H1 (cell line): ENCODE results near the gene PRKAG1. TPM values are rescaled to one million over a fixed set of nuclear protein-coding genes. Genes with fewer than 3 reads are reported as not detected.

Experiments
- CTCF ChIA-PET: fragments of 300-600 bp; sonication (Branson Sonifier 250); formaldehyde crosslinking; loops from one replicate; lab custom pipeline; 2021; ENCODE audit not compliant: partially characterized antibody; lab: Charles Lee
- POLR2A ChIA-PET: fragments of 300-600 bp; sonication (Branson Sonifier 250); formaldehyde crosslinking; loops from one replicate; lab custom pipeline; 2021; ENCODE audit warnings: inconsistent platforms; ENCODE audit not compliant: partially characterized antibody; lab: Charles Lee
- DNase-seq, 2 experiments: peaks; one replicate each; pipeline versions ENCODE4 v3.0.0 to v3.0.0-alpha.2; 2010 to 2022; ENCODE audit warnings: low spot score in 2 of 2, low read depth in 1 of 2, mixed read lengths in 1 of 2
- FAIRE-seq: peaks from 2 replicates; lab custom pipeline; 2011; peaks lifted over from hg19 to GRCh38; lab: Jason Lieb, UNC
- H2AFZ ChIP-seq: 2 replicates; pipeline ENCODE4 v1.8.1; 2012; ENCODE audit warnings: low read length, inconsistent platforms
- H2AK5ac ChIP-seq: 2 replicates; pipeline ENCODE4 v1.6.1; 2013; ENCODE audit warnings: low read depth, low read length
- H2BK120ac ChIP-seq: replicated peaks from 2 replicates; pipeline ENCODE3; 2013; ENCODE audit warnings: low read depth, low read length, inconsistent platforms
- H2BK12ac ChIP-seq: 2 replicates; pipeline ENCODE4 v1.6.1; 2013; ENCODE audit warnings: low read depth, low read length
- H2BK15ac ChIP-seq: 2 replicates; pipeline ENCODE4 v1.6.1; 2013; ENCODE audit warnings: low read length
- H2BK20ac ChIP-seq: 2 replicates; pipeline ENCODE4 v1.6.1; 2013; ENCODE audit warnings: low read length
- H2BK5ac ChIP-seq: 2 replicates; pipeline ENCODE4 v1.6.1; 2013; ENCODE audit warnings: low read depth, low read length
- H3K14ac ChIP-seq: 2 replicates; pipeline ENCODE4 v1.6.1; 2013; ENCODE audit warnings: inconsistent platforms; ENCODE audit not compliant: insufficient read length
- H3K18ac ChIP-seq: 2 replicates; pipeline ENCODE4 v1.6.1; 2013; ENCODE audit warnings: low read length; ENCODE audit errors: extremely low read depth
- H3K23ac ChIP-seq: 2 replicates; pipeline ENCODE4 v1.6.1; 2013; ENCODE audit warnings: inconsistent platforms; ENCODE audit not compliant: insufficient read length
- H3K23me2 ChIP-seq: 2 replicates; pipeline ENCODE4 v1.6.1; 2013; ENCODE audit warnings: low read depth, low read length
- H3K27ac ChIP-seq: 2 replicates; pipeline ENCODE4 v1.6.1; 2011; ENCODE audit warnings: low read depth, low read length, inconsistent platforms
- H3K27me3 ChIP-seq, 4 experiments: replicated peaks in 1 of 4; 1 replicate in 1 of 4; 2 replicates in 3 of 4; pipeline versions ENCODE4 v1.6.1 to v1.8.1; 2011 to 2013; ENCODE audit warnings: low read length in 3 of 4, mild to moderate bottlenecking in 3 of 4, inconsistent platforms in 2 of 4, mixed read lengths in 2 of 4, moderate library complexity in 1 of 4; ENCODE audit not compliant: control insufficient read depth in 3 of 4, insufficient read depth in 3 of 4; ENCODE audit errors: extremely low read depth in 1 of 4
- H3K36me3 ChIP-seq, 4 experiments: 2 replicates each; pipeline versions ENCODE4 v1.6.1 to v1.8.1; 2011 to 2013; ENCODE audit warnings: mild to moderate bottlenecking in 4 of 4, low read length in 3 of 4, moderate library complexity in 2 of 4, control low read depth in 1 of 4, inconsistent platforms in 1 of 4; ENCODE audit not compliant: insufficient read depth in 4 of 4, control insufficient read depth in 2 of 4
- H3K4ac ChIP-seq: replicated peaks from 2 replicates; pipeline ENCODE3; 2013; ENCODE audit warnings: low read length, low read depth, mixed read lengths, inconsistent platforms; ENCODE audit not compliant: insufficient read length
- H3K4me1 ChIP-seq, 4 experiments: replicated peaks in 1 of 4; 1 replicate in 1 of 4; 2 replicates in 3 of 4; pipeline versions ENCODE4 v1.6.1 to v1.8.1; 2011 to 2013; ENCODE audit warnings: low read length in 3 of 4, inconsistent platforms in 2 of 4, mixed read lengths in 1 of 4; ENCODE audit not compliant: insufficient read depth in 4 of 4, control insufficient read depth in 3 of 4
- H3K4me2 ChIP-seq, 2 experiments: 2 replicates each; pipeline versions ENCODE4 v1.6.1 to v1.8.1; 2011 to 2013; ENCODE audit warnings: low read depth in 2 of 2, low read length in 2 of 2, control low read depth in 1 of 2, inconsistent platforms in 1 of 2, mild to moderate bottlenecking in 1 of 2; ENCODE audit not compliant: insufficient read depth in 1 of 2
- H3K4me3 ChIP-seq, 4 experiments: fragments of 200-600, 300-600 bp in 1 of 4; sonication (generic), shearing (Covaris generic), sonication (Bioruptor Twin) in 1 of 4; 2 replicates each; pipeline versions ENCODE4 v1.5.1 to v1.8.1; 2011 to 2016; ENCODE audit warnings: low read length in 4 of 4, low read depth in 3 of 4, control low read depth in 2 of 4, inconsistent platforms in 2 of 4, mild to moderate bottlenecking in 2 of 4, mixed read lengths in 1 of 4, moderate library complexity in 1 of 4; ENCODE audit not compliant: insufficient read depth in 2 of 4; ENCODE audit errors: extremely low read depth in 1 of 4
- H3K56ac ChIP-seq: replicated peaks from 2 replicates; pipeline ENCODE3; 2013; ENCODE audit warnings: low read depth, mild to moderate bottlenecking, mixed read lengths, low read length, inconsistent platforms; ENCODE audit not compliant: insufficient read length
- H3K79me1 ChIP-seq: 2 replicates; pipeline ENCODE4 v1.6.1; 2013; ENCODE audit warnings: low read depth, low read length, control low read depth
- H3K79me2 ChIP-seq, 2 experiments: 2 replicates each; pipeline versions ENCODE4 v1.6.1 to v1.8.1; 2012 to 2013; ENCODE audit warnings: low read length in 2 of 2, mild to moderate bottlenecking in 2 of 2, inconsistent platforms in 1 of 2; ENCODE audit not compliant: insufficient read depth in 2 of 2, control insufficient read depth in 1 of 2
- H3K9ac ChIP-seq, 4 experiments: replicated peaks in 1 of 4; 1 replicate in 1 of 4; 2 replicates in 3 of 4; pipeline versions ENCODE4 v1.6.1 to v1.8.1; 2011 to 2013; ENCODE audit warnings: low read depth in 3 of 4, low read length in 3 of 4, control low read depth in 2 of 4, mild to moderate bottlenecking in 2 of 4, moderate library complexity in 2 of 4, inconsistent platforms in 1 of 4; ENCODE audit errors: extremely low read depth in 1 of 4
- H3K9me3 ChIP-seq, 2 experiments: 2 replicates each; pipeline versions ENCODE4 v1.6.1 to v1.8.1; 2012 to 2013; ENCODE audit warnings: mild to moderate bottlenecking in 2 of 2, moderate library complexity in 2 of 2, control low read depth in 1 of 2, inconsistent platforms in 1 of 2, low read depth in 1 of 2, low read length in 1 of 2, mixed read lengths in 1 of 2; ENCODE audit not compliant: insufficient read depth in 2 of 2
- H4K20me1 ChIP-seq, 2 experiments: replicated peaks in 1 of 2; 2 replicates each; pipeline versions ENCODE3 to v1.8.1; 2011 to 2013; ENCODE audit warnings: inconsistent platforms in 2 of 2, low read length in 2 of 2, mild to moderate bottlenecking in 1 of 2; ENCODE audit not compliant: insufficient read depth in 2 of 2, control insufficient read depth in 1 of 2
- H4K5ac ChIP-seq: 2 replicates; pipeline ENCODE4 v1.6.1; 2013; ENCODE audit warnings: low read length, low read depth, mixed read lengths, inconsistent platforms; ENCODE audit not compliant: insufficient read length
- H4K8ac ChIP-seq: 2 replicates; pipeline ENCODE4 v1.8.0; 2013; ENCODE audit warnings: mild to moderate bottlenecking, moderate library complexity, low read length, inconsistent platforms; ENCODE audit not compliant: insufficient read depth; ENCODE audit errors: extremely low read depth
- H4K91ac ChIP-seq: replicated peaks from 2 replicates; pipeline ENCODE3; 2013; ENCODE audit warnings: low read length, mixed read lengths, inconsistent platforms; ENCODE audit not compliant: insufficient read length
- CTBP2 ChIP-seq: IDR thresholded peaks from 2 replicates; pipeline ENCODE4 v1.7.0; 2011; ENCODE audit warnings: borderline replicate concordance, mild to moderate bottlenecking, moderate library complexity, mixed read lengths, low read length; ENCODE audit not compliant: insufficient read depth, insufficient read length
- EGR1 ChIP-seq: IDR thresholded peaks from 2 replicates; pipeline ENCODE4 v1.6.1; 2011; ENCODE audit warnings: low read depth, low read length, borderline replicate concordance
- WGBS, 2 experiments: shearing (Covaris generic) in 1 of 2; methylation state at CpG; one replicate each; pipeline versions ENCODE4 v1.1.6 to v1.1.7; 2013 to 2015; ENCODE audit warnings: low lambda C conversion rate in 2 of 2, mixed read lengths in 2 of 2, inconsistent platforms in 1 of 2, low coverage in 1 of 2, missing lambda C conversion rate in 1 of 2; ENCODE audit not compliant: insufficient replicate concordance in 2 of 2, insufficient coverage in 1 of 2, insufficient read length in 1 of 2; ENCODE audit errors: extremely low coverage in 1 of 2, missing lambda C conversion rate in 1 of 2; 5-methylcytosine and 5-hydroxymethylcytosine counted together
- polyA plus RNA-seq, 7 experiments: library from polyadenylated mRNA; depleted of rRNA in 3 of 7; stranded (reverse) in 5 of 7; unstranded in 2 of 7; fragments of >200 nt in 5 of 7; fragments of 200-250 nt in 2 of 7; gene quantifications; 1 replicate in 5 of 7; 2 replicates in 1 of 7; 4 replicates in 1 of 7; pipeline versions ENCODE4 v1.2.1 to v1.2.3, GENCODE V29; 2011 to 2013; ENCODE audit warnings: missing spikeins in 2 of 7, mixed read lengths in 2 of 7
- total RNA-seq: library from RNA; stranded (reverse); fragmentation: NEBNext Ultra II Directional; extraction: Animal tissue kit (Norgen Biotek cat#: 25700); gene quantifications from 2 replicates; pipeline ENCODE4 v1.2.1, GENCODE V29; 2021

Gene PRKAG1
- total and polyA plus RNA-seq, 2 of the 8 experiments (the other 6 are each of a cell fraction or from before 2014, with no cell fraction given), result 38.6 to 57.5 TPM

DNA sequence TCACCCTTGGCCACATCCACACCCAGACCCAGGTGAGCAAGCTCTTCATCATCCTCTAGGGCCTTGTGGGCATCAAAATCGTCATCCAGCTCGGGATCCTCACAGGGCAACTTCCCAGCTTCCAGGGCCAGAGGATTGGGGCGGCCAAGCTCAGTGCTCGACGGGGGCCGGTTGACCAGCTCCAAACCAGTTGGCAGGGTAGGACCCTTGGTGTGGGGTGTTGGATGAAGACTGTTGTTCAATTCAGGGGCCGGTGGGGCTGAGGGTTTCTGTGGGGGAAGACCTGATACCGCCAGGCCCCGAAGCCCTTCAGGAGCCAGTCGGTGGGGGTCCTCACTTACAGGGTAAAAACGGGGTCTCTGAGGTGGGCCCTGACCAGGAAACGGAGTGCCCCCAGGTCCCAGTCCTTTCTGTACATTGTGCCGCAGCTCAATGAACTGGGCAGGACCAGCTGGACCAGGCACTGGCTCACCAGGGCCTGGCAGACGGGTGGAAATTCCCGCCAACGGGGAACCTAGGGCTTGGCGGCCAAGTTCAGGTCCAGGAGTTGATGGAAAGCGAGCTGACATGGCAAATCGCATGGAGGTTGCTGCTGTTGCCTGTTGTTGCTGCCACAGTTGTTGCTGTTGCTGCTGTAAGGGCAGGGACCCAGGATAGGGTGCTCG is 19.8 kb upstream of the PRKAG1 start:
- Histone ChIP-seq H2BK12ac (no peak overlapping the region), H3K14ac (no peak overlapping the region)
- FAIRE-seq, result no peak

More for the DNA sequence above, 19.8 kb upstream of the PRKAG1 start:
- Histone ChIP-seq H2BK5ac (no peak overlapping the region), H3K27me3 (no peaks in the 10 kb centered on the region), H4K20me1 (peaks cover 11 to 27% of the 10 kb centered on the region in 2 experiments), H2AK5ac (no peak overlapping the region), H3K9ac (no peak overlapping the region), H3K56ac (no peak overlapping the region), H3K4me1 (no peaks in the 10 kb centered on the region), H3K27ac (no peak overlapping the region), H3K9me3 (no peaks in the 10 kb centered on the region), H4K8ac (no peak overlapping the region), H2AFZ (no peak overlapping the region), H3K36me3 (peaks cover 55 to 93% (median 84%) of the 10 kb centered on the region in 4 experiments), H2BK15ac (no peak overlapping the region), H3K4ac (no peak overlapping the region), H2BK20ac (no peak overlapping the region), H3K23ac (no peak overlapping the region), H3K79me2 (no peaks in the 10 kb centered on the region), H3K79me1 (no peaks in the 10 kb centered on the region; the same call in none of the 2 replicates), H3K18ac (no peak overlapping the region), H2BK120ac (no peak overlapping the region), H3K4me3 (no peak overlapping the region), H4K5ac (no peak overlapping the region), H3K4me2 (no peak overlapping the region), H3K23me2 (no peaks in the 10 kb centered on the region), H4K91ac (no peak overlapping the region)
- ChIA-PET CTCF (interaction anchor here (0.5 to 12.2 kb wide), 10 partner anchors 8 to 323 kb away, joined by 3 to 126 read pairs (median 4); no protein-coding TSS in a partner anchor), POLR2A (interaction anchor here (0.6 to 22.2 kb wide), 7 partner anchors 2 to 375 kb away, joined by 3 to 339 read pairs (median 4); partner anchors contain the start of gene KMT2D)
- 93% methylated on average over 18 of the region's 20 CpGs; no CpG with 5 or more reads in 1 of the 2 experiments for whole genome bisulfite sequencing, 2 experiments
- DNase-seq, result no peak
- TF ChIP-seq CTBP2, result no peak
- TF ChIP-seq EGR1, result no peak
